ENCODE data around the gene CABP2.
"Not testable (repeated sequence)": the region's sequence is repeated elsewhere in the genome, so short reads cannot be mapped to it uniquely, and the experiment has no call there.

The CABP2 gene

DNA sequence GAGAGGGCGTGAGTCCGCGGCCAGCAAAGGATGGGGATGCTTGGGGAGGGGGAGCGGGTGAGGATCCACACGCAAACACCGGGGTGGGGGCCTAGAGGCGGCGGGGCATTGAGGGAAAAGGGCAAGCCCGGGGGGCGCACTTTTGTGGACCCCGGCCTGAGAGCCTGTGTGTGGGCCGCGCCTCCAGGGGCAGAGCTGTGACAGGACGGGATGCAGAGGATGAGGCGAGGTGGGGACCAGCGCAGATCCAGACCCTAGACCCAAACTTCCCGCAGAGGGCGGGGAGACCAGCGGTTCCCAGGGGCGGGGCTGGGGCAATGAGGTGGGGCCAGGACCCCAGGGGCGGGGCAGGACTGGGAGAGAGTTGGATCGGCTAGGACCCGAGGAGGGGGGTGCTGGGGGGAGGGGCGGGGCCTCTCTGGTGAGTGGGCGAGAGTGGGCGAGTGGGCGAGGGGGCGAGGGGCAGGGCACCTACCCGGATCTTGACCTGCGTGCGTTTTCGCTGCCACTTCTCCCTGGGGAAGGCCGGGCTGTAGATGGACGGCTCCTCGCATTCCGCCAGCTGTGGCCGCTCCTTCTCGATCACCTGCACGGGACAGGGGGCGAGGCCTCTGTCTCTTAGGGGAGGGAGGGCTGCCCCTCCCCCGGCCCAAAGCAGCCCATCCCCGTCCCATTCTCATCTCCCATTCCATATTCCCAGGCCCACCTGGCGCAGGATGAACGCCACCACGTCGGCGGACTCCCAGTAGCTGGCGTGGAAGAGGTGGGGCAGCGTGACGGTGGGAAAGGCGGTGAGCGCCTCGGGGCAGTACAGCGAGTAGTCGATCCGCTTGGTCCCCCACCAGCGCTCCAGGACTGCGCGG lies 28.6 kb downstream of the CABP2 start:
- no peak for DNase-seq (ENCODE audit: low spot score)

DNA sequence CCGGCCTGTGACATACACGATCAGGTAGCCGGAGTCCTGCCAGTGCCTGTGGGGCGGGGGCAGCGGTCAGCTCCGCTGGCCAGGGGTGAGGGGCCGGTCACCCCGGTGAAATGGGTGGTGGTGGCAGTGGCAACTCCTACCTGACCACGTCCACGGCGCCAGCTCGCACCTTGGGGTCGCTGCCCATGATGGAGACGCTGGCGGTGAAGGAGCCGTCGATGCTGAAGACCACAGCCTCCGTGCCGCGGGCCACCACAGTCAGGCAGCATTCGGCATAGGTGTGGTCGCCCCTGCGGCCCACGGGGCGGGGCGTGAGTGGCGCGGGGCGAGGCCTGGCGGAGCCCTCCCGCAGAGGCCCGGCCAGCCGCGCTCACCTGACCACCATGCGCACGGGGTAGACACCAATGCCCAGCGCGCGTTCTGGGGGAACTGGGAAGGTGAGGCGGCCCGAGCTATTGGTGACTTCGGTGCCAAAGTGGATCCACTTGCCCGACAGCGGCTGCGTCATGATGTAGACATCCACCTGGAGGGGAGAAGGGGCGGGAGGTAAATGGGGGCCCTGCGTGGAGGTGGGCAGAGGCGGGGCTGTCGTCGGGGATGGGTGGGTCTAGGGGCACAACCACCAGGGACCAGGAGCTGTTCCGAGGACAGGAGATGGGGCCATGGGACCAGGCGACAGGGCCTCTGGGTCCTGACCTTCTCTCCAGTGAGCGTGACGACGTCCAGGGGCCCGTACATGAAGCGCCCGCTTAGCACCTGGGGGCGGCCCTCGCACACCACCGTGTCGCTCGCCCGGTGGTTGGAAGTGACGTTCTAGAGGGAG lies 29.5 kb downstream of the CABP2 start:
- DNase-seq (ENCODE audit: low spot score), result no peak

GRCh38 chr11:67492801-67493547 lies 30.3 kb downstream of the CABP2 start:
- no peak for DNase-seq (ENCODE audit: low spot score)

DNA sequence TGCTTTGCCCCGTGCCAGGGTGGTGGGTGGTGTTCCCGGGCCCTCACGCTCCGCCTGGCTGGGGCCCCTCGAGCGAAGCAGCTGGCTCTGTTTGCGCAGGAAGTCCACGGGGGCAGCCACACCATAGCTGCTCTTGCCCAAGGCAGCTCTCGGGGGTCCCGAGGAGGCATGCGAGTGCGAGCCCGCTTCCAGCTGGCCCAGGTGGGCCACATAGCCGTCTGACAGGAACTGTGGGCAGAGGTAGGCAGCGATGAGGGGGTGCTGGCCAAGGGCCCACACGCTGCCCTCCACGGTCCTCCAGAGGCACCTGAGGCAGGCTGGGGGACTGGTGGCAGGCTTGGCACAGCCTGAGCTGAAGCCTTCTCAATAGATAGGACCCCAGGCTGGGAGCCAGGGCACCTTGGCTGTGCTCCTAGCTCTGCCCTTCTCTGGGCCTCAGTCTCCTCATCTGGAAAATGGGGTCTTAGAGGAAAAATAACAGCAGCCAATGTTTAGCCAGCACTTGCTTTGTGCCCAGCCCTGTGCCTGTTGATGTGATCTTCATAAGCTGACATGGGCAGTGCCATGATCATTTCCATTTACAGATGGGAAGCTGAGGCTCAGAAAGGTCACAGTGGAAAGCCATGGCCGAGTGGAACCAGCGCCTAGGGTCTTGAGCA lies 31.0 kb downstream of the CABP2 start:
- DNase-seq (ENCODE audit: low spot score), result no peak

GRCh38 chr11:67491276-67492068 lies 31.8 kb downstream of the CABP2 start:
- DNase-seq (ENCODE audit: low spot score), result no peak

DNA sequence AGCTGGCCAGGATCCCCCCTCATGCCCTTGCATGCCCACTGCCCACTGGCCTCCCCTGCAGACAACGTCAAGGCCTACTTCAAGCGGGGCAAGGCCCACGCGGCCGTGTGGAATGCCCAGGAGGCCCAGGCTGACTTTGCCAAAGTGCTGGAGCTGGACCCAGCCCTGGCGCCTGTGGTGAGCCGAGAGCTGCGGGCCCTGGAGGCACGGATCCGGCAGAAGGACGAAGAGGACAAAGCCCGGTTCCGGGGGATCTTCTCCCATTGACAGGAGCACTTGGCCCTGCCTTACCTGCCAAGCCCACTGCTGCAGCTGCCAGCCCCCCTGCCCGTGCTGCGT lies 32.5 kb downstream of the CABP2 start:
- DNase-seq (ENCODE audit: low spot score), result no peak

GRCh38 chr11:67489885-67490726 lies 33.1 kb downstream of the CABP2 start:
- DNase-seq (ENCODE audit: low spot score), result no peak

GRCh38 chr11:67489203-67489884 lies 33.9 kb downstream of the CABP2 start:
- DNase-seq (ENCODE audit: low spot score), result no peak

- DNase-seq (ENCODE audit: low spot score), result no peak
Observed at GRCh38 chr11:67486481-67487195, 36.6 kb downstream of the CABP2 start.

GRCh38 chr11:67485873-67486361 lies 37.3 kb downstream of the CABP2 start:
- DNase-seq (ENCODE audit: low spot score), result peak; percentile 59

GRCh38 chr11:67484847-67485311 lies 38.4 kb downstream of the CABP2 start:
- peak; percentile 62 for DNase-seq (ENCODE audit: low spot score)

- peak; percentile 45 for DNase-seq (ENCODE audit: low spot score)
Observed at GRCh38 chr11:67483831-67484665, 39.2 kb downstream of the CABP2 start.

DNA sequence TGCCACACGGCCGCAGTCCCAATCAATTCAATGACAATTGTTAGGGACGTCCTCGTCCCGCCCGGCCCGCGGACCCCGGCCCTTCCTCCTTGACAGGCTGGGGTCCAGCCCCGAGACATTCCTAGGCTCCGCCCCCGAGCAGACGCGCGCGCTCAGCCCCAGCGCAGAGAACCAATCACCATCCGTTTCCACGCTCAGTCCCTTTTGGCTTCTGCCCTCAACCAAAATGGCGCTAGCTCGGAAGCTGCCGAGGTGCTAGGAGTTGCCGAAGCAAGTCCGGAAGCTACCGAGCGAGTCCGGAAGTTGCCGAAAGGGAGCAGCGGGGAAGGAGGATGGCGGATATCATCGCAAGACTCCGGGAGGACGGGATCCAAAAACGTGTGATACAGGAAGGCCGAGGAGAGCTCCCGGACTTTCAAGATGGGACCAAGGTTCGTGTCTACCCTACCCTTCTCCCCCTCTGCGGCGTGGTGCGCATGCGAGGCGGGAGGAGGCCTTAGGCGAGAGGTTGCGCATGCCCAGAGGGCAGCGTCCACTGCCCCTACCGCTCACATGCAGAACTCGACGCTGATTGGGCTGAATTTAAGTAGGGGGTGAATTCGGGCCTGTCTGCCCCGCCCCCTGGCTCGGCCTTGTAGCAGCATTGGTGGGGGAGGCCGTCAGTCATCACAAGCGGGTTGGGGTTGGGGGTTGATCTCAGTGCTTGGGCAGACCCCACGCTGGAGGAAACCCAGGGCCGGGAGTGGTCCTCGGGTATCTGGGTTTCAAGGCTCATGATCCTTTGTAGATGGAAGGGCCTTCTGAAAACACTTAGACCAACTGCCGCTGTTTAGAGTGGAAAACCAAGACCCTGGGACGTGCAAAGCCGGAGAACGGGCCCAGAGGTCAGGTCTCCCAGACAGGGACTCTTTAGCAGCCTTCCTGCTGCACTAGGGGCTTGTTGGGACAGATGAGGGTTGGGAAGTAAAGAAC lies 40.1 kb downstream of the CABP2 start, which contains the start of gene AIP:
Gene AIP (plus strand): TSS at position 200 of the 972 bp plus-strand sequence. CDS start 133 bp downstream, at position 333.
- peak; percentile 98 for DNase-seq (ENCODE audit: low spot score)

DNA sequence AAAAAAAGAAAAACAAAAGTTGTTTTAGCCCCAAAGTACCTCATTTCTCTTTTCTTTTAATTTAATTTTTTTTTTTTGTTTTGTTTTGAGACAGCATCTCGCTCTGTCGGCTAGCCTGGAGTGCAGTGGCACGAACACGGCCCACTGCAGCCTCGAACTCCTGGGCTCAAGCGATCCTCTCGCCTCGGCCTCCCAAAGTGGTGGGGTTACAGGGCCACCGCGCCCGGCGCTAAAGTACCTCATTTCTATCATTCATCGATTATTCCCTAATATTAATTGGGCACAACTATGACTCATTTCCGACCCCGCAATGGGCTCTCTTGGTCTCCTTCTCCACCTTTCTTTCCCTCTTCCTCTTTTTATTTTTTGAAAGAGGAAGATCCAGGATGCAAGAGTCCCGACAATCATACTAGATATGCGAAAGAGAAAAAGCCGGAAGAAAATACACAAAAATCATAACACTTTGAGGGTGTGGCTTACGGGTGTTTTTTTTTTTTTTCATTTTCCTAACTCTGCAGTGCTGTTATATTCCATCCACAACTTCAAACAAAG lies 40.9 kb downstream of the CABP2 start:
- DNase-seq (ENCODE audit: low spot score), result no peak

- DNase-seq (ENCODE audit: low spot score), result not testable (repeated sequence)
Observed at GRCh38 chr11:67477344-67478050, 45.7 kb downstream of the CABP2 start.

Measured in CD4-positive, alpha-beta T cell treated with Interleukin-2 at 100 ng/mL for 4 hours (primary cell).